Ovary (tissue), 9 donors: ENCODE data around the gene SIL1. TPM values are rescaled to one million over a fixed set of nuclear protein-coding genes. Genes with fewer than 3 reads are reported as not detected.
A peak's percentile ranks its signal among the peaks of the same experiment; 100 is the strongest.
"Not testable (repeated sequence)": the region's sequence is repeated elsewhere in the genome, so short reads cannot be mapped to it uniquely, and the experiment has no call there.

ENCODE experiments used
- DNase-seq, 5 donors: peaks; one replicate each; pipeline ENCODE4 v3.0.0-alpha.2; 2019 to 2020
- H3K27ac ChIP-seq, 2 donors: fragments of 200-600 bp; one replicate each; pipeline versions ENCODE4 v1.5.1 to v1.8.0; 2019 to 2022
- H3K27me3 ChIP-seq: fragments of 200-600 bp; one replicate; pipeline ENCODE4 v1.8.0; 2022
- H3K36me3 ChIP-seq: fragments of 200-600 bp; sonication (generic); one replicate; pipeline ENCODE4 v1.5.1; 2019
- H3K4me1 ChIP-seq: one replicate; pipeline ENCODE4 v1.8.1; 2013; ENCODE audit warnings: mild to moderate bottlenecking, moderate library complexity; ENCODE audit not compliant: insufficient read depth
- H3K4me3 ChIP-seq: fragments of 200-600 bp; sonication (generic); one replicate; pipeline ENCODE4 v1.5.1; 2017
- H3K9me3 ChIP-seq, 2 donors: fragments of 200-600 bp in 1 of 2; sonication (generic) in 1 of 2; one replicate each; pipeline versions ENCODE4 v1.5.1 to v1.8.1; 2013 to 2019; ENCODE audit warnings: mild to moderate bottlenecking in 1 of 2, moderate library complexity in 1 of 2
- CTCF ChIP-seq, 3 donors: fragments of 450-650 bp in 2 of 3; fragments of 200-600 bp in 1 of 3; IDR thresholded peaks; one replicate each; pipeline versions ENCODE4 v1.5.1 to v1.8.0; 2016 to 2022; ENCODE audit warnings: antibody characterized with exemption in 3 of 3, mild to moderate bottlenecking in 1 of 3
- EP300 ChIP-seq: sonication (generic); formaldehyde crosslinking; IDR thresholded peaks from one replicate; pipeline ENCODE4 v1.6.1; 2017; ENCODE audit warnings: antibody characterized with exemption
- POLR2A ChIP-seq: fragments of 450-650 bp; IDR thresholded peaks from one replicate; pipeline ENCODE4 v1.6.1; 2017; ENCODE audit warnings: antibody characterized with exemption, mild to moderate bottlenecking, moderate library complexity
- WGBS, 3 donors: extraction: QIAGEN DNeasy Blood & Tissue Kit in 1 of 3; methylation state at CpG; one replicate each; pipeline versions ENCODE4 v1.1.5 to v1.1.7; 2013 to 2017; 5-methylcytosine and 5-hydroxymethylcytosine counted together
- intact Hi-C, 4 donors: fragments of 100-400 bp; cut with DNase I; formaldehyde crosslinking; loops; one replicate each; pipeline versions ENCODE4 v1.11.0 to v1.15.1; 2022 to 2023
- polyA plus RNA-seq, 2 donors: library from polyadenylated mRNA; stranded (reverse); fragments of 200-250 nt in 1 of 2; fragments of 350-450 nt in 1 of 2; fragmentation: Illumina TruSeq in 1 of 2; extraction: RNeasy Lipid Tissue Mini Kit (QIAGEN cat#74804) in 1 of 2; gene quantifications; one replicate each; pipeline ENCODE4 v1.2.3, GENCODE V29; 2013 to 2014
- total RNA-seq, 7 donors: library from RNA; depleted of rRNA in 2 of 7; stranded (reverse); fragments of >200 nt in 2 of 7; fragmentation: NEBNext Ultra II Directional in 3 of 7; extraction: Animal tissue kit (Norgen Biotek cat#: 25700) in 3 of 7; gene quantifications; one replicate each; pipeline versions ENCODE4 v1.1.0 to v1.2.4, GENCODE V29; 2016 to 2023
- donor health status: DM: no; HTN: no; CAD: no; lungs with moderate emphysema.
- donor health status: DM: no; HTN: no; CAD: no.
- donor health status: Bipolar disorder and iron deficiency.
- donor health status: DM: yes; HTN: yes; CAD: no.
- donor health status: DM: no; HTN: no; CAD: no.
- donor health status: DM: yes; HTN: yes; CAD: no.

Gene SIL1
- total and polyA plus RNA-seq, 9 donors = 15.7 to 93.0 (median 34.9) TPM

GRCh38 chr5:139193928-139194327, 4.2 kb downstream of the SIL1 start:
- intact Hi-C loops = loop anchor here in 1 of 4 donors (10.0 kb wide), 1 partner anchor 59 kb away; no protein-coding TSS in a partner anchor
- Histone ChIP-seq H3K27me3 (no peaks in the 10 kb centered on the region), H3K4me3 (no peak overlapping the region), H3K9me3 (no peaks in the 10 kb centered on the region), H3K4me1 (no peaks in the 10 kb centered on the region), H3K36me3 (no peaks in the 10 kb centered on the region), H3K27ac (no peak overlapping the region)
- TF ChIP-seq POLR2A = no peak
- TF ChIP-seq EP300 = no peak
- TF ChIP-seq CTCF (IDR thresholded peaks at IDR 0.05) = no peak
- no peak for DNase-seq
- 68 to 88% (median 76%) methylated on average over 1 of the region's 1 CpG for WGBS, 3 donors

DNA sequence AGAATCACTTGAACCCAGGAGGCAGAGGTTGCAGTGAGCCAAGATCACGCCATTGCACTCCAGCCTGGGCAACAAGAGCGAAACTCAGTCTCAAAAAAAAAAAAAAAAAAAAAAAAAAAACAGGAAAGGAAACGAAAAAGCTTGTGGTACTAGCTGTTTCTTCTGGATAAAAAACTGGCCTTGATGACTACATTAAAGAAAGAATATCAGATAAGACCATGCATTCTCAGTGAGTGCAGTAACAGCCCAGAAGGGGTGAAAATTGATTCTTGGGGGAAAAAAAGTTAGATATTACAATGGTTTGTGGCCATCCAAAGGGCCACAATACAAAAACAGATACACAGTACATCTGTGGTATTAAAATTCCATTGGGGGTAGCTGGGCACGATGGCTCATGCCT, 5.3 kb downstream of the SIL1 start:
- H3K36me3 ChIP-seq, H3K27me3 ChIP-seq, H3K4me1 ChIP-seq, DNase-seq, H3K27ac ChIP-seq, H3K9me3 ChIP-seq, H3K4me3 ChIP-seq: not testable (repeated sequence)
- intact Hi-C loops = loop anchor here in 1 of 4 donors (10.0 kb wide), 1 partner anchor 58 kb away; no protein-coding TSS in a partner anchor
- 73 to 92% (median 79%) methylated on average over 4 of the region's 4 CpGs for WGBS, 3 donors

- H3K4me1 ChIP-seq, H3K4me3 ChIP-seq, DNase-seq, H3K9me3 ChIP-seq, H3K27ac ChIP-seq, H3K27me3 ChIP-seq, H3K36me3 ChIP-seq: not testable (repeated sequence)
- WGBS, 3 donors = 96 to 100% (median 97%) methylated on average over 3 of the region's 3 CpGs
- intact Hi-C loops = loop anchor here in 1 of 4 donors (10.0 kb wide), 1 partner anchor 57 kb away; no protein-coding TSS in a partner anchor
These were observed 6.2 kb downstream of the SIL1 start for GRCh38 chr5:139191954-139192353.

- intact Hi-C loops = loop anchor here in 1 of 4 donors (10.0 kb wide), 1 partner anchor 55 kb away; no protein-coding TSS in a partner anchor
- H3K36me3 ChIP-seq = no peaks in the 10 kb centered on the region
- H3K9me3 ChIP-seq = no peaks in the 10 kb centered on the region
- 7 to 11% (median 10%) methylated on average over 3 of the region's 3 CpGs for WGBS, 3 donors
- TF ChIP-seq EP300 = no peak
- TF ChIP-seq POLR2A = no peak
- TF ChIP-seq CTCF (IDR thresholded peaks at IDR 0.05) = no peak
- no peaks in the 10 kb centered on the region for H3K27me3 ChIP-seq
- no peak for DNase-seq
- H3K4me3 ChIP-seq = no peak overlapping the region
- peaks cover 6% of the 10 kb centered on the region for H3K4me1 ChIP-seq
- H3K27ac ChIP-seq = peak overlapping the region in 1 of 2 donors; percentile 14
These were observed 8.0 kb downstream of the SIL1 start for GRCh38 chr5:139190125-139190524.

DNA sequence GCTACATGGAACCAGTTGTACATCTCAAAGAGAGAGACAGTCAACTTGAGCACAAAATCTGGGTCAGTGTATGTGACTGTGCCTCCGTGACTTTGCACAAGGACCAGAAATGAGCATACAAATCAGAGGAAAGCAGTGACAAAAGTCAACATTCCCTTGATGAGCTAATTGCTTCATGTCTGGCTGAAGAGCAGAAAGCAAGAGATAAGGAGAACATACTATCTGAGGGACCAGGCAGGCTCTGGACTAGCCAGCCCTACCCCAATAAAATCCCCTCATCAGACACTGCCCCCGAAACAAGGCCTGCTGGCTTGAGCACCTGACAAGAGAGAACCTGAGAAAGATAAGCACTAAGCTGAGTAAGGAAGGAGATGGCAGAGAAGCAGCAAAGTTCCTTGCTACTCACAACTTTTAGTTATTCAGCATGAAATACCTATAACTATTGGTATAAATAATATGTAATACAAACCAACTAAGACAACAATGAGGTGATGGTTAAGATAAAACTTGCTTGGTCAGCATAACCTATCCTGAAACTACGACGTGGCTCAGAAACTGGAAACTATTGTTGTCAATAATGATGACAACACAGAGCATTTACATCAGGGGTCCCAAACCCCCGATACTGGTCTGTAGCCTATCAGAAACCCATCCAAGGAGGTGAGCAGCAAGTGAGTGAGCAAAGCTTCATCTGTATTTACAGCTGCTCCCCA, 9.5 kb downstream of the SIL1 start:
- H3K27ac ChIP-seq = no peak overlapping the region
- H3K4me3 ChIP-seq = no peak overlapping the region
- DNase-seq = no peak
- intact Hi-C loops = no loop called here
- H3K9me3 ChIP-seq = no peaks in the 10 kb centered on the region
- no peaks in the 10 kb centered on the region for H3K27me3 ChIP-seq
- TF ChIP-seq CTCF (IDR thresholded peaks at IDR 0.05) (no peak), POLR2A (no peak), EP300 (no peak)
- H3K4me1 ChIP-seq = peaks cover 8% of the 10 kb centered on the region
- 82 to 90% (median 82%) methylated on average over 5 of the region's 5 CpGs for WGBS, 3 donors
- no peaks in the 10 kb centered on the region for H3K36me3 ChIP-seq
